ENCODE measurements around the gene NIN.

Gene NIN

DNA sequence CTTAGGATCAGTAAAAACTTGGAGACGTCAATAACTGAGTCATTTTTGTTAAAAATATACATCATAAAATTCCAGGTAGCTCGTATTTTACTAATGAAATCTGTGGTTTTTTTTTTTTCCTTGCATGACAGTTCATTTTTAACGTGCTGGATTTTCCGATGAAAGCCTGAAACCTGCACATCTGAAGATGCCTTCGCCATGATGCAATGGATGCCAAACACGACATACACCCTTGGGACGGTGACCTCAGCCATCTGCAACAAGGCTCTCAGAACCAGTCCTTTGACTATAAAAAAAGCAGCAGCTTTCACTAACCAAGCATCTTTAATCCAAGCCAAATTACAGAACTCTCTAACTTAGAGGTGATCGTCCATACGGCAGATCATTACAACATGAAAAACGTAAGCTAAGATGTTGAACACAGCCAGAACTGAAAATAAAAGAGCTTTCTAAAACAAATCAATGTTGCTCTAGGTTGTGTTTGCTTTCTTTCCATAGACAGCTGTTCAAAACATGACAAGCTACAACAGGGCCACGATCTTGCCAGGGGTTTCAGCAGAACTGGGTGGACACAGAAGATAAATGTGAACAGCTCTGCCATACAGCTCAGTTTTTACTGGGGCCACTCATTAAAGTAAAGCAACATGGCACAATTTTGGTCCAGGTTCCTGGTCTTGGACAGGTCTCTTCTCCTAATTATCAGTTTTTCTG lies 7.8 kb downstream of the NIN start:
- TF ChIP-seq RAD21 (IDR thresholded peaks at IDR 0.05; ENCODE audit: low read depth): no peak
- no peak for TF ChIP-seq ZBTB7A (IDR thresholded peaks at IDR 0.05; ENCODE audit: low read depth)
- no peak for TF ChIP-seq YY1 (IDR thresholded peaks at IDR 0.05; ENCODE audit: low read depth)
- TF ChIP-seq TEAD4 (IDR thresholded peaks at IDR 0.05): no peak
- TF ChIP-seq EGR1 (IDR thresholded peaks at IDR 0.05): no peak

DNA sequence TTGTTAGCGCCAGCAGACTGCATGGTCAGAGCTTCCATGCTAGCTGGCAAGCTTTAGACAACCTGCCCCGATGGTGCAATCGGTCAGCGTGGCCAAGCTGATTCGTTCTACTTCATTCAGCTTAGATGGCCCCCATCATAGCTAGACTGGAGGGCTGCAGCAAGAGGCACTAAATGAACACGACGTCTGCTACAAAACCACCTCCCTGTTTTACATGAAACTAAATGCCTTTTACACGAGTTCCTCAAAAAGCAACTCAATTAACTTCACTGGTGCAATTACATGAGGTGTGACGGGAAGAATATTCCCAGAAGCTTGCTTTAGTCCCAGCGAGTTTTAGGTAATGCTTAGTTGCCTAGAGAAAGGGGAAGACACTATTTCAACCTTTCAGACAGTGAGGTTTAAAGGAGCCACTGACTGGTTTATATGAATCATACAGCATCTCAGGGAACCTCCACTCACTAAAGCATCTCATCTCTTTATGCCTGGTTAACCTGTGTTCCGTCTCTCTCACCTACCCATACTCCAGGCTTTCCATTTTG lies 8.4 kb downstream of the NIN start:
- TF ChIP-seq EGR1 (IDR thresholded peaks at IDR 0.05) (no peak), TAF1 (IDR thresholded peaks at IDR 0.05; ENCODE audit: low read depth) (no peak), TCF12 (IDR thresholded peaks at IDR 0.05; ENCODE audit: low read depth) (no peak)
- TF ChIP-seq, protein P1, sequence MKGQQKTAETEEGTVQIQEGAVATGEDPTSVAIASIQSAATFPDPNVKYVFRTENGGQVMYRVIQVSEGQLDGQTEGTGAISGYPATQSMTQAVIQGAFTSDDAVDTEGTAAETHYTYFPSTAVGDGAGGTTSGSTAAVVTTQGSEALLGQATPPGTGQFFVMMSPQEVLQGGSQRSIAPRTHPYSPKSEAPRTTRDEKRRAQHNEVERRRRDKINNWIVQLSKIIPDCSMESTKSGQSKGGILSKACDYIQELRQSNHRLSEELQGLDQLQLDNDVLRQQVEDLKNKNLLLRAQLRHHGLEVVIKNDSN (IDR thresholded peaks at IDR 0.05): no peak

DNA sequence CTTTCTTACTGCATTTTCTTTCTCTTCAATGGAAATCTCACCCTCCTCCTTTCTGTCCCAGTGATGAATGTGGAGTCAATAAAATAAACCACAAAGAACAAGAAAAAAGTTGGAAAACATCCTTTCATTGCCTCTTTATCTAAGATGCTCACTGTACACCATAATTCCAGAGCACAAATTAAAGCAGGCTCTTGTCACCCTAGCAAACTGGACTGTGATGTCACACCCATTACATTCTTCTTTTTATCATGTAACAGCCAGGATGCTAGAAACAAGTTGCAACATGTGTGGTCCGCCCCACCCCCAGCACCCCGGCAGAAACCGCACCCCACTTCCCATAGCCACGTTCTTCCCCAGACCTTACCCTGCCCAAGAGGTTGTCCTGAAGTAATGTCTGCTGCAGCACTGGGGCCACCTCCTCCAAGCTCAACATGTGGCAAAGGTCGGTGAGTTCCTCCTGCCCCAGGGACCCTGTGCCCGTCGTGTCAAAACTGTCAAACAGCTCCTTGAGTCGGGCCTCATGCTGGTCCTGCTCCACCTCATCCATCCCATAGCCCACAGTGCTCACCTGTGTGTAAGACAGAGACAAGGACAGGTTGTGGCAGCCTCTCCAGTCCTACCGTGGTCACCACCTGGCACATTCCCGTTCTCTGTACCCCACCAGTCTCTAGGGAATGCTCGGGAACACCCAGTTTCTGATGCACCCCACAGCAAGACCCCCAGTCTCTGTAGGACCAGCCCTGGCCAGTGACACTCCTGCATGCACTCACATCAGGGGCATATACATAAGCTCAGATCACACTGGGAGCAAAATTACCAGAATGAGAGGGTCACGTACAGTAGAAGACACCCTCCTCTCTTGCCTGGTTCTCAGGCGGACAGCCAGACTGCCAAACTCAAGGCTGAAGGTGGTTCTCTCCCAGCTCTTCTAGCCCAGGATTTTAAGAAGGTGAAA lies 9.2 kb downstream of the NIN start:
- no peak for TF ChIP-seq FOXM1 (IDR thresholded peaks at IDR 0.05; ENCODE audit: borderline replicate concordance, low read depth)

DNA sequence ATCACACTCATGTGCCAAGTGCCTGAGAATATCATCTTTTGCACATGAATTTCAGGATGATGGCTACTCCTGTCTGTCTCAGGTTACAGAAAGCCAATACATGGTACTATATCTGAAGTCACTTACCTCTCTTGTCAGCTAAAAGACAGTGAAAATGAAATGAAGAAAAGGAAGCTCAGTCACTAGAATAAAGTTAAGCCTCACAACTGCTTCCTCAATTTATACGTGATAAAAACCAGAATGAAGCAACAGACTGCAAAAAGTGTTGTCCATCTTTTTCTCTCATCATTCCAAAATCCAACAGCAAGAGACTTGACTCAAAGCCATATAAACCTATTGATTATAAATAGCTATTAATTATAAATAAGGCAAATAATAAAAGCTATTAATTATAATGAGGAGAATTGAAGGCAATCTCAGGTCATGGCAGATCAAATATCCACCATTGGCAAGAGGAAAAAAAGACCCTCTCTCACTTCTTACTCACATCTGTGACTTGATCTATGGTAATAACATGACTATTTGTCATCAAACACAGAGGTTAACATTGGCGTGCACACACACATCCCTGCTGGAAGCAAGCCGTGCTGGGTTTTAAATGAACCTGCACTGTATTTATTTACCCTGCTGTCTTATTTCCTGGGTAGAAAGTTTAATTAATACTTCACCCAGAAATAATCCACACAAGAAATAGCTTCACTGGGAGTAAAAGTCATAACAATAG lies 10.0 kb downstream of the NIN start:
- TF ChIP-seq ZBTB7A (IDR thresholded peaks at IDR 0.05; ENCODE audit: low read depth): no peak
- TF ChIP-seq RAD21 (IDR thresholded peaks at IDR 0.05; ENCODE audit: low read depth): no peak
- TF ChIP-seq, protein P2, sequence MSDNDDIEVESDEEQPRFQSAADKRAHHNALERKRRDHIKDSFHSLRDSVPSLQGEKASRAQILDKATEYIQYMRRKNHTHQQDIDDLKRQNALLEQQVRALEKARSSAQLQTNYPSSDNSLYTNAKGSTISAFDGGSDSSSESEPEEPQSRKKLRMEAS (IDR thresholded peaks at IDR 0.05): no peak
- no peak for TF ChIP-seq TAF1 (IDR thresholded peaks at IDR 0.05; ENCODE audit: low read depth)
- TF ChIP-seq YY1 (IDR thresholded peaks at IDR 0.05; ENCODE audit: low read depth): no peak
- TF ChIP-seq, protein P1 (IDR thresholded peaks at IDR 0.05): no peak
- no peak for TF ChIP-seq TEAD4 (IDR thresholded peaks at IDR 0.05)
- no peak for TF ChIP-seq CREB1 (IDR thresholded peaks at IDR 0.05; ENCODE audit: low read depth)
- no peak for TF ChIP-seq EGR1 (IDR thresholded peaks at IDR 0.05)
- no peak for TF ChIP-seq FOXM1 (IDR thresholded peaks at IDR 0.05; ENCODE audit: borderline replicate concordance, low read depth)
- TF ChIP-seq, protein P3, sequence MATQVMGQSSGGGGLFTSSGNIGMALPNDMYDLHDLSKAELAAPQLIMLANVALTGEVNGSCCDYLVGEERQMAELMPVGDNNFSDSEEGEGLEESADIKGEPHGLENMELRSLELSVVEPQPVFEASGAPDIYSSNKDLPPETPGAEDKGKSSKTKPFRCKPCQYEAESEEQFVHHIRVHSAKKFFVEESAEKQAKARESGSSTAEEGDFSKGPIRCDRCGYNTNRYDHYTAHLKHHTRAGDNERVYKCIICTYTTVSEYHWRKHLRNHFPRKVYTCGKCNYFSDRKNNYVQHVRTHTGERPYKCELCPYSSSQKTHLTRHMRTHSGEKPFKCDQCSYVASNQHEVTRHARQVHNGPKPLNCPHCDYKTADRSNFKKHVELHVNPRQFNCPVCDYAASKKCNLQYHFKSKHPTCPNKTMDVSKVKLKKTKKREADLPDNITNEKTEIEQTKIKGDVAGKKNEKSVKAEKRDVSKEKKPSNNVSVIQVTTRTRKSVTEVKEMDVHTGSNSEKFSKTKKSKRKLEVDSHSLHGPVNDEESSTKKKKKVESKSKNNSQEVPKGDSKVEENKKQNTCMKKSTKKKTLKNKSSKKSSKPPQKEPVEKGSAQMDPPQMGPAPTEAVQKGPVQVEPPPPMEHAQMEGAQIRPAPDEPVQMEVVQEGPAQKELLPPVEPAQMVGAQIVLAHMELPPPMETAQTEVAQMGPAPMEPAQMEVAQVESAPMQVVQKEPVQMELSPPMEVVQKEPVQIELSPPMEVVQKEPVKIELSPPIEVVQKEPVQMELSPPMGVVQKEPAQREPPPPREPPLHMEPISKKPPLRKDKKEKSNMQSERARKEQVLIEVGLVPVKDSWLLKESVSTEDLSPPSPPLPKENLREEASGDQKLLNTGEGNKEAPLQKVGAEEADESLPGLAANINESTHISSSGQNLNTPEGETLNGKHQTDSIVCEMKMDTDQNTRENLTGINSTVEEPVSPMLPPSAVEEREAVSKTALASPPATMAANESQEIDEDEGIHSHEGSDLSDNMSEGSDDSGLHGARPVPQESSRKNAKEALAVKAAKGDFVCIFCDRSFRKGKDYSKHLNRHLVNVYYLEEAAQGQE (IDR thresholded peaks at IDR 0.05; ENCODE audit: low read depth): no peak
- TF ChIP-seq TCF12 (IDR thresholded peaks at IDR 0.05; ENCODE audit: low read depth): no peak
- TF ChIP-seq EP300 (IDR thresholded peaks at IDR 0.05; ENCODE audit: borderline replicate concordance): no peak

DNA sequence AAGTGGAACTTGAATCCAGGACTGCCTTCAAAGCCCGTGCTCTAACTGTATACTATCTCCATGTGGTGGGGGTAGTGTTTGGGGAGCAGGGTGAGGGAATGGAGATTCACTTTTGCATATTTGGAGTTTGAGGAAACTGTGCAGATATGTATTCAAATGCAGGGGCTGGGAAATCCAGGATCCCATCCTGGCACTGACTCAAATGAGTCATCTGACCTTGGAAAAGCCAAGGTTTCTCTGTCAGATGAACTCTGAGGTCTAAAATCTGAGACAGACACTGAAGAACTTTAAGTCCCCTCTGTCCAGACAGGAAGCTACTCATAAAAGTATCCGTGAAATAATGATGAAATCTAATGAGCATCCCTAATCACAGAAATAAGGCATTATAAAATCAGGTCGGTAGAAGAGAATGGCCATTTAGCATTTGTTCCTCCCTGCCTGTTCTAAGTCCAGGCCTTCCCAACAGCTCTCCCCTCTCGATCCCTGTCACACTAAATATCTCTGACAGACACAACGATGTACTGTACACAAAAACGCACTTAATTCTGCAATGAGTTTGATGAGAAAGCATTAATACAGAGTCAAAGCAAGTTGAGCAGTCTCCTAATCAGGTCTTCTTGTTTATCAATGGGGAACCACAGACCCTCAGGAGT lies 14.4 kb downstream of the NIN start:
- TF ChIP-seq, protein P2 (IDR thresholded peaks at IDR 0.05): no peak
- TF ChIP-seq TAF1 (IDR thresholded peaks at IDR 0.05; ENCODE audit: low read depth) (no peak), EGR1 (IDR thresholded peaks at IDR 0.05) (no peak), YY1 (IDR thresholded peaks at IDR 0.05; ENCODE audit: low read depth) (no peak), TCF12 (IDR thresholded peaks at IDR 0.05; ENCODE audit: low read depth) (no peak), TEAD4 (IDR thresholded peaks at IDR 0.05) (no peak), CREB1 (IDR thresholded peaks at IDR 0.05; ENCODE audit: low read depth) (no peak), ZBTB7A (IDR thresholded peaks at IDR 0.05; ENCODE audit: low read depth) (no peak), RAD21 (IDR thresholded peaks at IDR 0.05; ENCODE audit: low read depth) (no peak)

DNA sequence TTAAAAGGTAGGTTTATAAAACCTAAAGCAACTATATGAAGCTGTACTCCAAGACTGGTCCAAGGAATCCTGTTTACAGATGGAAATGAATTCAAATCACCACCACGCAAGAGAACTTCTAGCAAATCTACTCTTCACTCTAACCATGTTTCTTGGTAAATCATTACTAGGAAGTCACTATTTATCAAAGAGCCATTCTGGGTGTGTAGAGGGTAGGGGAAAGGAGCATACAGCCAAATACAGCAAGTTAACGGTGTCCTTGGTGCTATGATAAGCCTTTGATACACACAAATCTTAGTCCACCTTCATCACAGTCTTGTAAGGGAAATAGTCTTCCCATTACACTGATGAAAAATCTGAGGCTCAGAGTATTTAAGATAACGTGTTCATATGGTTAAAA lies 16.8 kb downstream of the NIN start:
- TF ChIP-seq, protein P2 (IDR thresholded peaks at IDR 0.05): no peak
- TF ChIP-seq, protein P1 (IDR thresholded peaks at IDR 0.05): no peak
- TF ChIP-seq ZBTB7A (IDR thresholded peaks at IDR 0.05; ENCODE audit: low read depth) (no peak), FOXM1 (IDR thresholded peaks at IDR 0.05; ENCODE audit: borderline replicate concordance, low read depth) (no peak)

All from Ishikawa (cell line).